ENCODE data around the gene CEP78.

The CEP78 gene

GRCh38 chr9:78304357-78304756, 68.5 kb downstream of the CEP78 start:
- Histone ChIP-seq H3K4me2 (ENCODE audit: low read length) (no peak overlapping the region), H3K27me3 (ENCODE audit: control insufficient read depth, insufficient read depth, low read length) (no peaks in the 10 kb centered on the region), H3K79me2 (no peaks in the 10 kb centered on the region), H3K36me3 (ENCODE audit: control insufficient read depth, insufficient read depth, low read length) (no peaks in the 10 kb centered on the region), H3K4me3 (ENCODE audit: low read depth, low read length) (no peak overlapping the region), H3K4me1 (no peaks in the 10 kb centered on the region), H3K9ac (no peak overlapping the region), H3K9me3 (ENCODE audit: control insufficient read depth, low read length) (no peaks in the 10 kb centered on the region), H3K27ac (no peak overlapping the region), H2AFZ (no peak overlapping the region)
- TF ChIP-seq CTCF (IDR thresholded peaks at IDR 0.05): no peak

GRCh38 chr9:78306222-78307076, 70.6 kb downstream of the CEP78 start:
- Histone ChIP-seq H3K9ac (no peak overlapping the region), H3K4me1 (no peaks in the 10 kb centered on the region), H3K9me3 (ENCODE audit: control insufficient read depth, low read length) (no peaks in the 10 kb centered on the region), H3K4me3 (ENCODE audit: low read depth, low read length) (no peak overlapping the region), H3K4me2 (ENCODE audit: low read length) (no peak overlapping the region), H3K27me3 (ENCODE audit: control insufficient read depth, insufficient read depth, low read length) (no peaks in the 10 kb centered on the region), H2AFZ (no peak overlapping the region), H3K79me2 (no peaks in the 10 kb centered on the region), H3K27ac (no peak overlapping the region), H3K36me3 (ENCODE audit: control insufficient read depth, insufficient read depth, low read length) (no peaks in the 10 kb centered on the region)
- no peak for TF ChIP-seq CTCF (IDR thresholded peaks at IDR 0.05)

- no peak overlapping the region for H2AFZ ChIP-seq
- no peak overlapping the region for H3K4me2 ChIP-seq (ENCODE audit: low read length)
- H3K27ac ChIP-seq: no peak overlapping the region
- H3K79me2 ChIP-seq: no peaks in the 10 kb centered on the region
- no peaks in the 10 kb centered on the region for H3K27me3 ChIP-seq (ENCODE audit: control insufficient read depth, insufficient read depth, low read length)
- no peak overlapping the region for H3K4me3 ChIP-seq (ENCODE audit: low read depth, low read length)
- no peaks in the 10 kb centered on the region for H3K36me3 ChIP-seq (ENCODE audit: control insufficient read depth, insufficient read depth, low read length)
- H3K9ac ChIP-seq: no peak overlapping the region
- no peaks in the 10 kb centered on the region for H3K9me3 ChIP-seq (ENCODE audit: control insufficient read depth, low read length)
- no peaks in the 10 kb centered on the region for H3K4me1 ChIP-seq
- TF ChIP-seq CTCF (IDR thresholded peaks at IDR 0.05): no peak
Measured at GRCh38 chr9:78307360-78307759, 71.5 kb downstream of the CEP78 start.

GRCh38 chr9:78309066-78309465, 73.2 kb downstream of the CEP78 start:
- no peaks in the 10 kb centered on the region for H3K36me3 ChIP-seq (ENCODE audit: control insufficient read depth, insufficient read depth, low read length)

More at GRCh38 chr9:78309066-78309465, 73.2 kb downstream of the CEP78 start:
- H3K79me2 ChIP-seq: no peaks in the 10 kb centered on the region
- no peak overlapping the region for H3K4me2 ChIP-seq (ENCODE audit: low read length)
- no peaks in the 10 kb centered on the region for H3K9me3 ChIP-seq (ENCODE audit: control insufficient read depth, low read length)
- H3K27me3 ChIP-seq (ENCODE audit: control insufficient read depth, insufficient read depth, low read length): no peaks in the 10 kb centered on the region
- no peak overlapping the region for H3K27ac ChIP-seq
- TF ChIP-seq CTCF (IDR thresholded peaks at IDR 0.05): no peak
- H3K4me3 ChIP-seq (ENCODE audit: low read depth, low read length): no peak overlapping the region
- no peak overlapping the region for H2AFZ ChIP-seq
- no peak overlapping the region for H3K9ac ChIP-seq
- no peaks in the 10 kb centered on the region for H3K4me1 ChIP-seq
